Fibroblast of mammary gland (primary cell): Measurements from ENCODE around the gene MPHOSPH10.

Experiments
- DNase-seq: peaks from one replicate; pipeline ENCODE4 v3.0.0-alpha.2; 2010; ENCODE audit warnings: low read depth
- H3K4me3 ChIP-seq: 2 replicates; pipeline ENCODE4 v1.5.1; 2011; ENCODE audit warnings: low read depth, mild to moderate bottlenecking, low read length, moderate library complexity; ENCODE audit not compliant: control insufficient read depth
- CTCF ChIP-seq: conservative IDR thresholded peaks from 2 replicates; pipeline ENCODE4 v1.5.1; 2011; ENCODE audit warnings: low read depth, low read length, inconsistent platforms; ENCODE audit not compliant: control insufficient read depth, insufficient read depth

MPHOSPH10 gene

GRCh38 chr2:71150082-71150816 lies 19.8 kb downstream of the MPHOSPH10 start:
- TF ChIP-seq CTCF: no peak
- no peak overlapping the region for H3K4me3 ChIP-seq
- no peak for DNase-seq

GRCh38 chr2:71151620-71152019 lies 21.2 kb downstream of the MPHOSPH10 start:
- TF ChIP-seq CTCF: no peak
- DNase-seq: no peak
- H3K4me3 ChIP-seq: no peak overlapping the region

GRCh38 chr2:71153585-71154224 lies 23.3 kb downstream of the MPHOSPH10 start:
- H3K4me3 ChIP-seq: no peak overlapping the region
- DNase-seq: no peak
- no peak for TF ChIP-seq CTCF

GRCh38 chr2:71154279-71154678 lies 23.8 kb downstream of the MPHOSPH10 start:
- no peak for DNase-seq
- TF ChIP-seq CTCF: no peak
- no peak overlapping the region for H3K4me3 ChIP-seq

- H3K4me3 ChIP-seq: no peak overlapping the region
- peak; percentile 15 for TF ChIP-seq CTCF
- DNase-seq: no peak
Measured at GRCh38 chr2:71154798-71155197, 24.4 kb downstream of the MPHOSPH10 start.

GRCh38 chr2:71155846-71156245 lies 25.4 kb downstream of the MPHOSPH10 start:
- no peak for DNase-seq
- H3K4me3 ChIP-seq: no peak overlapping the region
- no peak for TF ChIP-seq CTCF
